GM20431 (cell line): Measurements from ENCODE around the gene LGALS4.
"Not testable (repeated sequence)": the region's sequence is repeated elsewhere in the genome, so short reads cannot be mapped to it uniquely, and the experiment has no call there.

ENCODE experiments used
- in situ Hi-C: fragments of 300-500 bp; cut with MseI, MboI; formaldehyde crosslinking; loops from one replicate; pipeline ENCODE4 v1.15.0; 2020; ENCODE audit warnings: low sequenced_read_pairs; ENCODE audit not compliant: unreplicated experiment

LGALS4 gene

DNA sequence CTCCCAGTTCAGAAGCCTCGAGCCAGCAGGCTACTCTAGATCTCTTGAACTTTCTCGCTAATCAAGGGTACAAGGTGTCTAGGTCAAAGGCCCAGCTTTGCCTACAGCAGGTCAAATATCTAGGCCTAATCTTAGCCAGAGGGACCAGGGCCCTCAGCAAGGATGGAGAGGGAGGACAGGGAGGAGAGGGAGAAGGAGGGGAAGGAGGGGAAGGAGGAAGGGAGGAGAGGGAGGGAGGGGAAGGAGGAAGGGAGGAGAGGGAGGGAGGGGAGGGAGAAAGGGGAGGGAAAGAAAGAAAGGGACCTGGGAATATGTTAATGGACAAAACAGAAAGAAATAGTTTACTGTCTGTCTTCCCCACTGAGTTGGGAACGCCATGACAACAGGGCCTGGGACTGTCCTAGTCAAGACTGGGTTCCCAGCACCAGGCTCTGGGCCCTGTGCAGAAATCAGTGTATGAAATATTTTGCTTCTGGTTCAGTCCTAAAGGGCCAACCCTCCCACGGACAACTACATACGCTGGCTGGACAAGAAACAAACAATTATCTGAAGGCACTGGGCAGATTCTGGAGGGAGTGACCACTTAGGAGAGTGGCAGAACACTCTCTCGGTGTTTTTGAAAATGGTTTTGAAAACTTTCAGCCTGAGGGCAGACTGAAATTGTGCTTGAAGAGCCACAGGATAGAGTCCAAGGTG, 14.3 kb upstream of the LGALS4 start:
- in situ Hi-C loops: no loop called here

DNA sequence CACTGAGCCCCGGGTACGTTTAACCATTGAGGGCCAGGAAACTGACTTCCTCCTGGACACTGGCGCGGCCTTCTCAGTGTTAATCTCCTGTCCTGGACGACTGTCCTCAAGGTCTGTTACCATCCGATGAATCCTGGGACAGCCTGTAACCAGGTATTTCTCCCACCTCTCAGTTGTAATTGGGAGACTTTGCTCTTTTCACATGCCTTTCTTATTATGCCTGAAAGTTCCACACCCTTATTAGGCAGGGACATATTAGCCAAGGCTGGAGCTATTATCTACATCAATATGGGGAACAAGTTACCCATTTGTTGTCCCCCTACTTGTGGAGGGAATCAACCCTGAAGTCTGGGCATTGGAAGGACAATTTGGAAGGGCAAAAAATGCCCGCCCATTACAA, 13.2 kb upstream of the LGALS4 start:
- in situ Hi-C loops: not testable (repeated sequence)

DNA sequence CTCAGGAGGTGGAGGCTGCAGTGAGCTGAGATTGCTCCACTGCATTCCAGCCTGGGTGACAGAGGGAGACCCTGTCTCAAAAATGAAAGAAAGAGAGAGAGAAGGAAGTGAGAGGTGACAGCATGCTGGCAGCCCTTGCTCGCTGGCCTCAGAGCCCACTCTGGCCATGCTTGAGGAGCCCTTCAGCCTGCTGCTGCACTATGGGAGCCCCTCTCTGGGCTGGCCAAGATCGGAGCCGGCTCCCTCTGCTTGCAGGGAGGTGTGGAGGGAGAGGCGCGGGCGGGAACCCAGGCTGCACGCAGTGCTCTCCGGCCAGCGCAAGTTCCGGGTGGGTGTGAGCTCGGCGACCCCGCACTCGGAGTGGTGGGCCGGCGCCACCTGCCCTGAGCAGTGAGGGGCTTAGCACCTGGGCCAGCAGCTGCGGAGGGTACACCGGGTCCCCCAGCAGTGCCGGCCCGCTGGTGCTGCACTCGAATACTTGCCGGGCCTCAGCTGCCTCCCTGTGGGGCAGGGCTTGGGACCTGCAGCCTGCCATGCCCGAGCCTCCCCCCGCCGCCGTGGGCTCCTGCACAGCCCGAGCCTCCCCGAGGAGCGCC, 8.6 kb upstream of the LGALS4 start:
- in situ Hi-C loops: not testable (repeated sequence)

DNA sequence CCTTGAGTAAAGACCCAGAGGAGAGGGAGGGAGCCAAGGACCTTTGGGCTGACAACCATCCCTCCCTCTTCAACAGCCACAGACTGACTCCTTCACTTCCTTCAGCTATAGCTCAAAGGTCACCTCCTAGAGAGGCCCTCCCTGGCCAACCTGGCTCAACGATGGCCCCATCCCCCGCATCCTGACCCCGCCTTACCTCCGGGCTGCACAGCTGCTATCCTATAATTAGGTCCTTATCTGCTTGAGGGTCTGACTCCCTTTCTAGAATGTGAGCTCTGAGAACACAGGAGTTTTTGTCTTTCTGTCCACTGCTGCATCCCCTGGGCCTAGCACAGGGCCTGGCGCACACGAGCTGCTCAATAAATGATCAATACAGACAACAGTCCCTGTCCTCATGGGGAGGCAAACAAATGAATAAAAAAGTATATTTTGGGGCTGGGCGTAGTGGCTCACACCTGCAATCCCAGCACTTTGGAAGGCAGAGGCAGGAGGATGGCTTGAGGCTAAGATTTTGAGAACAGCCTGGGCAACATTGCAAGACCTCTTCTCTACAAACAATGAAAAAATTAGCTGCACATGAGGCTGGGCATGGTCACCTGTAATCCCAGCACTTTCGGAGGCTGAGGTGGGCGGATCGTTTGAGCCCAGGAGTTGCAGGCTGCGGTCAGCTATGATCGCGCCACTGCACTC, 6.6 kb upstream of the LGALS4 start:
- in situ Hi-C loops: no loop called here

DNA sequence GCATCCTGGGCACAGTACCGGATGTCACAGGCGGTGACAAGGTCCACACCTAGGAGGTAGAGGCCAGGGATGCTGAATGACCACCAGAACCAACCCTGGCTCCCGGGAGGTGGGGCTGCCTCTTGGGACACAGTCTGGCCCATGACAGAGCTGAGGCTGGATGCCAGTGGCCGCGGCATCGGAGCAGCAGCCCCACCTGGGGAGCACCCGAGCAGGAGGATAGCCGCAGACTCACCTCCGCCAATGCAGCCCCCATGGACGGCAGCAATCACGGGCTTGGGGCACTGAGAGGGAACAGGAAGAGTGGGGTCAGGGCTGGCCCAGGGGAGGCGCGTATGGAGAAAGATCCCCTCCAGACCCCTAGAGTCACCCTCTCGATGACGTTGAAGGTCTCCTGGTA, 4.3 kb upstream of the LGALS4 start:
- in situ Hi-C loops: no loop called here

DNA sequence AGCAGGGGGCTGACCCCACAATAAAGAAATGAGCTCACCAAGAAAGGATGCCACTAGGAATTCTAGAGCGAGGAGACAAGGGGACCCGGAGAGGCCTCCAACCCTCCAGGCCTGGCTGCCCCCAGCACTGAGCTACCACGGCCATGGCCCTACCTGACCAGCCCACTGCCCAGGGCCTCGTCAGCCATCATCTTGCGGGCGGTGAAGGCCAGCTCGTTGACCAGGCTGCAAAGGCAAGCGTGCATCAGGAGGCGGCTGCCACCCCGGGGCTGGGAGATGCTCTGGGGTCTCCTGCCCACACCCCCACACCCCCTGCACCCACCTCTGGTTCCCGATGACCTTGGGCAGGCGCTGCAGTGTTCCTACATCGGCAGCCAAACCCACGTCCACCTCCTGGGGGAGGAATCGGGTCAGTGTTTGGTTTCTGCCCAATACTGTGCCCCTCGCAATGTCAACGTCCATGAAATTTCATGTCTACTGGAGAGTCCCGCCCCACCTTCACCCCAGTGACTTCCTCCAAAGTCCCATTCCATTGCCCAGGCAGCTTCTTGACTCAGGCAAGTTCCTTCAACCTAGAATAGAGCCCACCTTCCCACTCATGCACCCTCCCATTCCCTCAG, 3.5 kb upstream of the LGALS4 start:
- in situ Hi-C loops: no loop called here

DNA sequence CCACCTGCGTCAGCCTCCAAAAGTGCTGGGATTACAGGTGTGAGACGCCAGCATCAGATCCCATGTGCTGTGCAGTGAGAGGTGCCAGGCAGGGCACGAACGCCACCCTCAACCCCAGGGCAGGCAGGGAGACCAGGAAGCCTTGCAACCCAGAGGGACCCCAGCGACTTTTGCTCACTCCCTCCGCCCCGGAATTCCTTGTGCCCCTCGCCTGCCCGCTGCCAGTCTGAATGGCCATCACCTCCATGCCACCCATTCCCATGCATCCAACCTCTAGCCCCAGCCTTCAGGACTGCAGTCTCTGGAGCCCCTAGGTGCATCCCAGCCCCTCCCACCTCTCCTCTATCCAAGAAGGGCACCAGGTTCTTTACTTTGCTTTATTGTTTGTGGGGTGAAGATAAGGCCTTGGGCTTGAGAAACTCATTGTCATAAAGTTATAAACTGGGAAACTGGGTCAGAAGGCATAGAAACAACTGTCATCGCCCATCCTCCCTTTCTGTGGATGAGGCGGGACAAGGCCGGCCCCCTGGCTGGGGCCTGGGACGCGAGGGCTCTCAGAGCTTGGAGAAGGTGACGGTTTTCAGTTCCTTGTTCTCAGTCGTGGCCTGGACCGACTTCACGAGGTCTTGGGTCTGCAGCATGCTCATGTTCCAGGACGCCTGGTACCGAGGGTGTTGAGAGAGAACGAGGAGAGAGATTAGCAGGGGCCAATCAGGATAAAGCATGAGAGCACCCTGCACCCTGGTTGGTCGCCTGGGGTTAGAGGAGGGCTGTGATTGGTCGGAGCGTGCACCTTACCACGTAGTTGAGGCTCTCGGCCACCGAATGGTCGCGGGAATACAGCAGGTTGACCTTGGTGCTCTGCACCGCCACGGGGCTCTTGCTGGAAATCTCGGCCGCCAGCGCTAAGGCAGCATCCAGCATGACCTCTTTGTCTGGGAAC, 2.6 kb upstream of the LGALS4 start:
- in situ Hi-C loops: no loop called here

DNA sequence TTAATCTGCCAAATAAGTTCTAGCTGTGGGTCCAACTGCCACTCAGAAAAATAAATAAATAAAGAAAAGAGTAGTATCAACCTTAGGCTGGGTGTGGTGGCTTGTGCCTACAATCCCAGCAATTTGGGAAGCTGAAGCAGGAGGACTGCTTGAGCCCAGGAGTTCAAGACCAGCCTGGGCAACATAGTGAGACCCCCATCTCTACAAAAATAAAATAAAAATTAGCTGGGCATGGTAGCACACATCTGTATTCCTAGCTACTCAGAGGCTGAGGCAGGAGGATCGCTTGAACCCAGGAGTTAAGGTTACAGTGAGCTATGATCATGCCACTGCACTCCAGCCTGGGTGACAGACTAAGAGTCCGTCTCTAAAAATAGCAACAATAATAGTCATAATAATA, 1.2 kb upstream of the LGALS4 start:
- in situ Hi-C loops: not testable (repeated sequence)

DNA sequence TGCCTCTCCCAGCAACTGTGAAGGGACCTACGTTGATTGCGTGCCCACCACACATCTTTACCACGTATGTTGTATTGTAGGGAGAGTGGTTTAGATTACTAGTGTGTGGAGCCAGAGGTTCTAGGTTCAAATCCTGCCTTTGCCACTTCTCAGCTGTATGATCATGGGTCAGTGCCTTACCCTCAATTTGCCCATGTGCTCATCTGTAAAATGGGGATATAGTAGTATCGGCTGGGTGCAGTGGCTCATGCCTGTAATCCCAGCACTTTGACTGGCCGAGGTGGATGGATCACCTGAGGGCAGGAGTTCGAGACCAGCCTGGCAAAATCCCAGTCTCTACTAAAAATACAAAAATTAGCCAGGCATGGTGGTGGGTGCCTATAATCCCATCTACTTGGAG, 578 bp upstream of the LGALS4 start:
- in situ Hi-C loops: no loop called here

DNA sequence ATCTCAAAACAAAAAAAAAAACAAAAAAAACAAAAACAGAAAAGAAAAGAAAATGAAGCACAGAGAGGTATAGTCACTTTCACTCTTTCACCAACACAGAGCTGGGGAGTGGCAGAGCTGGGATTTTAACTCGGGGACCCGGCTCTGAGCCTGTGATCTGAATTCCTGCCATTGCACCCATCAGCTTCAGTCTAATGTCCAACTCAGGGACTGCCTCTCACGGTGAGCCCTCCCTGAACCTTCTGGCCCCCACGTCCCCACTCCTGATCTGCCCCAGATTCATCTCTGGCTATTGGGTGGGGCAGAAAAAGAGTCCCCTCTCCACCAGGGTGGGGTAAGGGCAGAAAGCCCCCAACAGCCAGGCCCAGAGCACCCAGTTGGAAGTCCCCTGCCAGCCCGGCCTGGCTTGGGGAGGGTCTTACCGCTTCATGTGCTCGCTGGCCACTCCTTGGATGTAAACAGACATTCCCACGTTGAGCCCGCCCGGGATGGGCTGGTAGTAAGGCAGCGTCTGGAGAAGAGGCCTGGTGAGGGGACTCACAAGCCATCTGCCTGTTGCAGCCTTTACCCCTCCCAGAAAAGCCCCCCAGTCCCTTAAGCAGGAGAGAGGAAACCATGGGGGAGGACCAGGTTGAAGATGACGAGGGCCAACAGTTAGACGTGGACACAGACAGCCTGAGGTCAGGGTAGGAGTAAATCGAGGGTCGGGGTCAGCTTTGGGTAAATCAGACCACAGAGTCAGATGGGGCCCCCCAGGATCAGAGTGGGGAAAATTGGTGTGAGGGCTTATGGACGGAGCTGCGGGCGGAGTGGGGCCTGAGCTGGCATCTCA, 520 bp downstream of the LGALS4 start:
- in situ Hi-C loops: no loop called here

DNA sequence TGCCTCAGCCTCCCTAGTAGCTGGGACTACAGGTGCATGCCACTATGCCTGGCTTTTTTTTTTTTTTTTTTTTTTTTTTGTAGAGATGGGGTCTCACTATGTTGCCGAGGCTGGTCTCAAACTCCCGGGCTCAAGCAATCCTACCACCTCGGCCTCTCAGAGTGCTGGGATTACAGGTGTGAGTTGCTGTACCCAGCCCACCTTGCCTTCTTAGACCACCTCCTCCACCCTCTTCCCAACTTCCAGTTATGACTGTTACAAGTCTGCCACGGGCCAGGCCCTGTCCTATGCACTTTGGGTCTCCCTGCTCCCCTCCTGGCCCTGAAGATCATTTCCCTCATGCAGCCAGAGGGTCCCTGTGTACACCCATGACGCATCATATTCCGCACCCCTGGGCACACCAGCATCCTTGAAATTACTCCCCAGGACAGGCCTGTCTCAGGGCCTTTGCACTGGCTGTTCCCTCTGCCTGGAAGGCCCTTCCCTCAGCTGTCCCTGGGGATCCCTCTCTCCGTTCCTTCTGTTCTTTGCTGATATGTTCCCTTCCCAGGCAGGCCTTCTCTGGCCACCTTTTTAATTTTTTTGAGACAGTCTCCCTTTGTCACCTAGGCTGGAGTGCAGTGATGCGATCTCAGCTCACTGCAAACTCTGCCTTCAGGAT, 3.0 kb downstream of the LGALS4 start:
- in situ Hi-C loops: no loop called here

DNA sequence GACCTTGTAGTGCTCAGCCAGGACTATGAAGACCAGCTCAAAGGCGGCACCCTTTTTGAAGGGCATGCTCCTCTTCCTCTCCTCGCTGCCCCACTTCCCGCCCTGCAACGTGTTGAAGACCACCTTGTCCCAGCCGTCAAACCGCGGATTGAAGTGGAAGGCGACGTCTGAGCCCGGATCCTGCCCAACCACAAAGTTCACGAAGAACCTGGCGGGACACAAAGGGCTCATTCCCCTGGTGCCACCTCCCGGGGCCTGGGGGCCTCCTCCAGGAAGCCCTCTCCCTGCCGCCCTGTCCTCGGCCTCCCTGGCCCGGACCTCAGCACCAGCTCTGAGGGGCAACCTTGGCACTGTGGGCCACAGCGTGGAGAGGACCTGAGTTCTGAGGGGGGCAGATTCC, 4.0 kb downstream of the LGALS4 start:
- in situ Hi-C loops: no loop called here

DNA sequence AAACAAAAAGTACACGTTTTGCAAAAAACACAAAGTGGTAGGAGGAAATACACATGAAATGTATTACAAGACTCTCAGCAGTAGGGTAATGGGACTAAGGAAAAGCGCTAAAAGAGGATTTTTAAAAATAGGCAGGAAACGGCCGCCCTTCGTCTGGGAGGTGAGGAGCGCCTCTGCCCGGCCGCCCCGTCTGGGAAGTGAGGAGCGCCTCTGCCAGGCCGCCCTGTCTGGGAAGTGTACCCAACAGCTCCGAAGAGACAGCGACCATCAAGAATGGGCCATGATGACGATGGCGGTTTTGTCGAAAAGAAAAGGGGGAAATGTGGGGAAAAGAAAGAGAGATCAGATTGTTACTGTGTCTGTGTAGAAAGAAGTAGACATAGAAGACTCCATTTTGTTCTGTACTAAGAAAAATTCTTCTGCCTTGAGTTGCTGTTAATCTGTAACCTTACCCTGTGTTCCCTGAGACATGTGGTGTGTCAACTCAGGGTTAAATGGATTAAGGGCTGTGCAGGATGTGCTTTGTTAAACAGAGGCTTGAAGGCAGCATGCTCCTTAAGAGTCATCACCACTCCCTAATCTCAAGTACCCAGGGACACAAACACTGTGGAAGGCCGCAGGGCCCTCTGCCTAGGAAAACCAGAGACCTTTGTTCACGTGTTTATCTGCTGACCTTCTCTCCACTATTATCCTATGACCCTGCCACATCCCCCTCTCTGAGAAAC, 5.2 kb downstream of the LGALS4 start:
- in situ Hi-C loops: not testable (repeated sequence)

DNA sequence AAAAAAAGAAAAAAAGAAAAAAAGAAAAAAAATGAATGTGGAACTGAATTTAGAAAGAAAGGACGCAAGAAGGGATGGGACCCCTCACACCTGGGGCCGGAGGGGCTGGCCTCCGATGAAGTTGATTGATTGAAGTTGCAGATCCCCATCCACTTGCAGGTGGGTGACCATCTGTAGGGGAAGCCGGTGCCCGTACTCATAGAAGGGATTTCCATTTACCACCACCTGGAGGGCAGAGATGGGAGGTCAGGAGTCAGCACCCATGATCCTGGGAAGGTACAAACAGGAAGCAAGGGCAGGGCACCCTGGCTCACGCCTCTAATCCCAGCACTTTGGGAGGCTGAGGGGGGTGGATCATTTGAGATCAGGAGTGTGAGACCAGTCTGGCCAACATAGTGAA, 6.4 kb downstream of the LGALS4 start:
- in situ Hi-C loops: no loop called here

DNA sequence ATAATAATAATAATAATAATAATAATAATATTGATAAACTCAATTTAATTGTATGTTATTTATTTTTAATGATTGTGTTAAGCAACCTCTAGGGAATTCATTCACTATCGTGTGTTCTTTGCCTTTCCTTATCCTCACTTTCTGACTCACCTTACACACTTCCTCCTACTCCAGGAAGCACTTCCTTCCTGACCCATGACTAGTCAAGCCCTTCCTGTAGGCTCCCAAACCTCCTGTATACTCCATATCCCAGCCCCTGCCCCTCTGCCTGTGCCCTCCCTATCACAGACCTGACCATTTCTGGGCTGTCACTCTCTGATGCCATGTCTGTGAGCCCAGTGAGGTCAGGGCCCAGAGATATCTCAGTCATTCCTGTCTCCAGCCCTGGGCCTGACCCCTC, 7.6 kb downstream of the LGALS4 start:
- in situ Hi-C loops: no loop called here

DNA sequence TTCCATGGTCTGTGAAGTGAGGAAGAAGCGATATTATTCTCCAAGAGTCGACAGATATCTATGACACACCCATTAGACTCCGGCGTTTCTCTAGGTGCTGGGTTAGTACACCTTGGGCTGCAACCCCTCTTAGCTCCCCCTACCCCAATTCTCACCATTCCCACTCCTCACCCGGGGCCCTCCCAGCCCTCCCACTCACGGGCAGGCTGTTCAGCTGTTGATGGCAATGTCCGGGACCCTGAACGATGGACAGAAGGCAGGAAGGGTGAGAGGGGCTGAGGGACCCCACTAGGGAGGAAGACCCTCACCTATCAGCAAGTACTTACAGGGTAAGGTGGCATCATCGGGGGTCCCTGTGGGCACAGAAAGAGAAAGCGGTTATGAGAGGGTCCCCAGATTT, 9.2 kb downstream of the LGALS4 start:
- in situ Hi-C loops: no loop called here

DNA sequence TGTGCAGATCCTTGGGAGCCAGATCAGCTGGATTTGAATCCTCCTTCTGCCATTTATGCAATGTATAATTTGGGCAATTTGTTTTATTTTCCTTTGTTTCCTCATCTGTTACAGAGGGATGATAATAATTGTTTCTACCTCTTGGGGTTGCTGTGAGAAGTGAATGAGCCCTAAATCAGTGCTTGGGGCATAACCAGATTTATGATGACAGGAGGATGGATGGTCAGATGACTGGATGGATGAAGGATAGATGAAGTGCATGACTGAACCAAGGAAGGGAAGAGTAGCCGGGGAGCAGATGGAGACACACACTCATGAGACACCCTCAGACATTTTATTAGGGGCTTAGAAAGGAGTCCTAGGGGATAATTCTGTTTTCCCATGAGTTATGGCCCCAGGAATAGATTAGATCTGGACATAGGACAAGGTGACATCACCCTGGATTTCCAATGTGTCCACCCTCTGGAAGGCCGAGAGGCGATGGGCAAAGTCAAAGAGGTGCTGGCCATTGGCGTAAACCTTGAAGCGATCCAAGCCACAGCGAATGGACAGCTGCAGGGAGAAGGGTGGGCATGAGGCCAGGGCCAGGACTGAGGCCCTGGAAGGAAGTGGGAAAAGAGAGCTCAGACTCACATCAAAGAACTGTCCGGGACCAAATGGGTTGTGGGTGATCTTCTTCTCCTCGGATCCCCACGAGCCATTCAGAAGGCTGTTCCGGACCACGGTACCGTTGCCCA, 11.2 kb downstream of the LGALS4 start:
- in situ Hi-C loops: no loop called here
